Activated CD4-positive, alpha-beta T cell treated with anti-CD3 and anti-CD28 coated beads, Interleukin-2, amount 50 U/mL, for 4 hours (primary cell): Measurements from ENCODE around the gene BCR.
"Not testable (repeated sequence)": the region's sequence is repeated elsewhere in the genome, so short reads cannot be mapped to it uniquely, and the experiment has no call there.

Source experiments
- DNase-seq, 2 experiments: peaks; one replicate each; pipeline ENCODE4 v3.0.0-alpha.2; 2020

The BCR gene

DNA sequence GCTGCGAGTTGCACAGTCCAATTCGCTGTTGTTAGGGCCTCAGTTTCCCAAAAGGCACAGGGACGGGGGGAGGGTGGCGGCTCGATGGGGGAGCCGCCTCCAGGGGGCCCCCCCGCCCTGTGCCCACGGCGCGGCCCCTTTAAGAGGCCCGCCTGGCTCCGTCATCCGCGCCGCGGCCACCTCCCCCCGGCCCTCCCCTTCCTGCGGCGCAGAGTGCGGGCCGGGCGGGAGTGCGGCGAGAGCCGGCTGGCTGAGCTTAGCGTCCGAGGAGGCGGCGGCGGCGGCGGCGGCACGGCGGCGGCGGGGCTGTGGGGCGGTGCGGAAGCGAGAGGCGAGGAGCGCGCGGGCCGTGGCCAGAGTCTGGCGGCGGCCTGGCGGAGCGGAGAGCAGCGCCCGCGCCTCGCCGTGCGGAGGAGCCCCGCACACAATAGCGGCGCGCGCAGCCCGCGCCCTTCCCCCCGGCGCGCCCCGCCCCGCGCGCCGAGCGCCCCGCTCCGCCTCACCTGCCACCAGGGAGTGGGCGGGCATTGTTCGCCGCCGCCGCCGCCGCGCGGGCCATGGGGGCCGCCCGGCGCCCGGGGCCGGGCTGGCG is at the start of gene BCR:
Gene BCR (plus strand): TSS at position 209 of the 592 bp plus-strand sequence. CDS start 452 bp downstream, outside the sequence.
- DNase-seq: peak; percentile 40 to 49

DNA sequence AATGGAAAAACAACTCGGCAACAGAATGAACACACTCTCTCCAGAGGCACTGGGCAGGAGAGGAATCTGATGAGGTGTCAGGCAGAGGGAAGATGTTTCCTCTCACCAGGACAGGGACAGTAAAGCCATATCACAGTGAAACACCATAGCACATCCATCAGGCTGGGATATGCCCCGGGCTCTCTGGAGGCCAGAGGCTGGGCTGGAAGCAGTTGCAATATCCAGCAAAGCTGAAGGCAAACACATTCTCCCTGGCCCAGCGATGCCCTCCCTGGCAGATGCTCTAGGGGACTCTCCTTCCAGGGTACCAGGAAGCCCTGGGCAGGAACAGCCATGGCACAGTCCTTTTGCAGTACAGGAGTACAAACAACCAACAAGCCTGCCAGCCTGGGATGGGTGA is 49.6 kb upstream of the BCR start:
- no peak for DNase-seq

DNA sequence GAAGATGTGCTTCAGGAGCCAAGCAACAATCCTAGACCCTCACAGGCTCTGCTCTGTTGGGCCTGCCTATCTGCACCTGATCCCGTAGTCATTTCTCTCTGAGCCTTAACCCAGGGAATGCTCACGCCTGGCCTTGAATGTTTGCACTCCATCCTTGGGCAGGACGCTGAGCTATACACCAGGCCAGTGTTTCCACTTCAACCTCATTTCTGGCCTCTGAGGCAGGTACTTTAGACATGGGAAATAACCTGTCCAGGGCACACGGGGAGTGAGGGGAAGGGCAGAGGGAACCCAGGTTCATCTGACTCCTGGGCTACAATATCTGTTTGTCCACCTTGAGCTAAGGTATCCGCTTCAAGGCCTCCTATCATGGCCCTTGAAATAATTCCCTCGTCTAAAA is 48.4 kb upstream of the BCR start:
- no peak for DNase-seq

DNA sequence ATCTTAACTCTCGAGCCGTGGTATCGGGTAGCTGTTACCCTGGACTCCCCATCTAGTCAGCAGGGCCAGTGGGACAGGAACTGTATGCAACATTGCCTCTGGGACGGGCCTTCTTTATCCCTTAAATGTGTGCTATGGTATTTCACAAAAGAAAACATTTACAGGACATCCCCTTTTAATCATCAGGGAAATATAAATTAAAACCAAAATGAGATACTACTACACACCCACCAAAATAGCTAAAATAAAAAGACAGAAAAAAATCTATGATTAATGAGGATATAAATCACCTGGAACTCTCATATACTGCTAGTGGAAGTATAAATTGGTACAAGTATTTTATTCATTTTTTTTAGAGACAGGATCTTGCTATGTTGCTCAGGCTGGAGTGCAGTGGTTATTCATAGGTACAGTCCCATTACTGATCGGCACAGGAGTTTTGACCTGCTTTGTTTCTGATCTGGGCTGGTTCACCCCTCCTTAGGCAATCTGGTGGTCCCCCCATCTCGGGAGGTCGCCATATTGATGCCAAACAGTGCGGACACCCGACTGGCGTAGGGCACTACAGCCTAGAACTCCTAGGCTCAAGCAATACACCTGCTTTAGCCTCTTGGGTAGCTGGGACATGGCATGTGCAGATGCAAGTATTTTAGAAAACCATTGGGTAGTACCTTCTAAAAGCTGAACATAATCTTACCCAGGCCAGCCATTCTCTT is 47.8 kb upstream of the BCR start:
- no peak for DNase-seq

DNA sequence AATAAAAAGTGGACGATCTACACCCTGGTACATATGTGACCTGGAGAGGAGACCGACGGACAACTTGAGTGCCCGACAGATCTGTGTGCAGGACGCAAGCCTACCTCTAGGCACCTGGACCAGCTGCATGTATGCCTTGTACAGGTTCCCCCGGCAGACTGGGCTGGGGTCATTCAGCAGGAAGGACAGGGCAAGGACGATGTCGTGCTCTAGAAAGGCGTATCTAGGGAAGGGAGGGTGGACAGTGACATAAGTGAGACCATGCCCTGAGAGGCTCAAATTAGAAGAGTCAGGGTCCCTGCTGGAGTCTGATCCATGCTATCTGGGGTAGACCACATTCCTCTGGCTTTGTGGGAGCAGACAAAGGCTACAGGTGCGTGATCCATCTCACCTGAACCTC is 46.4 kb upstream of the BCR start:
- no peak for DNase-seq

DNA sequence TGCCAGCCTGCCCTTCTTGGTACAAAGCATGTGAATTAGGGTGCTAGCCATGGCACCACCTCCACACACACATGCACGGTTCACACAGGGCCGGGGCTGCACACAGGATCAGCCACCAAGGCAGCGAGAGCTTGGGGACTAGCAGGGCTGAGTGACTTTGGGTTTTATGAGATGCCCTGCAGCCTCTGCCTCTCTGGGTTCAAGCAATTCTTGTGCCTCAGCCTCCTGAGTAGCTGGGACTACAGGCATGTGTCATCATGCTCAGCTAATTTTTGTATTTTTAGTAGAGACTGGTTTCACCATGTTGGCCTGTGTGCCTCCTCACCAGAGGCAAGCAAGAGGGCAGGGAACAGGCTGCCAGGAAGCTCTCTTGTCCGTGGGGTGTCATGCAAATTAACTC is 43.3 kb upstream of the BCR start:
- DNase-seq: not testable (repeated sequence)

DNA sequence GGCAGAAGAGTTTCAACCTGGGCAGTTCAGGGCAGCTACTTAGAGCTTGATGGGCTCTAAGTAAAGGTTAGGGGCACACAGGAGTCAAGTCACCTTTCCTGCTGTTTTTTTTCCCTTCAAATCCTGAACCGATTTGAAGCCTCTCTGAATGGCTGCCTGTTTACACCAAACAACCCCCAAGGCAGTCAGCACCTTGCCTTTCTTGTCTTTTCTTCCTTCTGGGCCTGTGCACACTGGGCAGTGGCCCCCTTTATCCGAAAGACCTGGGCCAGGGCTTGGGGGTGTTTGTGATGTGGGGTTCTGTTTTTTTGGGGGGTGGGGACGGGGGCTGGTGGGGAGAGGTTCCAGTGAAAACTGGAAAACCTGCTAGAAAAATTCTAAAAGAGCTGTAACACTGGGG is 42.8 kb upstream of the BCR start:
- DNase-seq: no peak

DNA sequence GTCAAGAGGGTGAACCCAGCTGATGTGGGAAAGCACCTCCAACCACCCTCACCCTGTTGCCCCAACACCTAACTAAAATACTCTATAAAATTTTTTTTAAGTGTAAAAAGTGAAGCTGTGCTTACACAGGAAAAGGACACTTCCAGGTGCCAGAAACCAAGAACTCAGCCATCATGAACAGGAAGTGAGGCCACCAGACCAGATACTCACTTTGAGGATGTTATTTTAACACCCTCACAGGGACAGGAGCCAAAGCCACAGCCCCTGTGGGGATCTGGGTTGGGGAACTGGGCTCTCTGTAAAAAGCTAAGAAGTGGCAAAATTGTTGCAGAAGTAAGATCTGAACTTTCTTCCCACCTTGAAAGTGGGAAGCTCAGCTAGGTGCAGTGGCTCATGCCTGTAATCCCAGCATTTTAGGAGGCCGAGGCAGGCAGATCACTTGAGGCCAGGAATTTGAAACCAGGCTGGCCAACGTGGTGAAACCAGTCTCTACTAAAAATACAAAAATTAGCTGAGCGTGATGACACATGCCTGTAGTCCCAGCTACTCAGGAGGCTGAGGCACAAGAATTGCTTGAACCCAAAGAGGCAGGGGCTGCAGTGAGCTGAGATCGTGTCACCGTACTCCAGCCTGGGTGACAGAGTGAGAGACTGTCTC is 42.3 kb upstream of the BCR start:
- no peak for DNase-seq

DNA sequence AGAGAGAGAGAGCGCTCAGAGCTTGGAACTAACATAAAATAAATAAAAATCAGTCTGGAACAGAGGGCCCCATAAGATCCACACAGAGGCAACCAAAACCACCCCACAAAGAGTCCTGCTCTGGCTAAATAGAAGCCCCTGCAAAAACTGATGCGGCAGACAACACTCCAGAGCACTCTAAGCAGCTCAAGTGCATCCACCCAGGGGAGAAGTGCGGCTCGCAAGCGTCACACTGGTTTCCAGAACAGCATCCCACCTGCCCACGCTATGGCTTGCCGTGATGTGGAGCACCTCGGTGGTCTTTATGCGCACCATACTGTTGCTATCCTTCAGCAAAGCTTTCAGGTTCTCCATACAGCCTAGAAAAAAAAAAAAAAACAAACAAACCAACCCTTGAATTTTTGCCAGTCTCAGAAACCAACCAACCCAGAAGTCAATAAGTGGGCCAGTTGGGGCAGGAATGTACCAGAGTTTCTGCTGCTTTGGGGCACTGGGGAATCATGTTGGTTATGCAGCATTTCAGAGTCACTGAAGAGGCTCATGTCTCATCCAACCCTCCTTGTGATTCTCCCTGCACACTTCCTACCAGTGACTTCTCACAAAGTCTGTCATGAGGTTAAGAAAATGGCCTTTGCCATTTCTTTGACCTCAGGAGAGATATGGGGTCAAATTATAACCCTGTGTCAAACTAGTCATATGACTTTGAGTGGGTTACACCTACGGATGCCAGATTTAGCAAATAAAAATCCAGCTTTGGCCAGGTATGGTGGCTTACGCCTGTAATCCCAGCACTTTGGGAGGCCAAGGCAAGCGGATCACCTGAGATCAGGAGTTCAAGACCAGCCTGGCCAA is 41.5 kb upstream of the BCR start:
- DNase-seq: no peak

DNA sequence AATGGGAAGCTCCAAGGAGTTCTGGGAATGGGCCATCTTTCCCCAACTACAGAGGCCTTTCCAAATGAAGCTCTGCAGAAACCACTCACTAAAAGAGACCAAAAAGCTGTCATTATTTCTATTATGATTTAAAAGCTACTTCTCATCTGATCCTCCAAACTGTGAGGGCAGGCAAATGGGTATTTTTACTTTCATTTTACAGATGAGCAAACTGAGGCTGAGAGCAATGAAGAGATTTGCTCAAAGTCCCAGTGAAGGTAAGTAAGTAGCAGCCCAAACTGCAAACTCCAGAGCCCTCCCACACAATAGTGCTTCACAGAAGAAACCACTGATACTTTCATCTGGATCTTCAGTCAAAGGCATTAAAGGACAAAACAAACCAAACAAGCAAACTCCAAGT is 39.9 kb upstream of the BCR start:
- no peak for DNase-seq

DNA sequence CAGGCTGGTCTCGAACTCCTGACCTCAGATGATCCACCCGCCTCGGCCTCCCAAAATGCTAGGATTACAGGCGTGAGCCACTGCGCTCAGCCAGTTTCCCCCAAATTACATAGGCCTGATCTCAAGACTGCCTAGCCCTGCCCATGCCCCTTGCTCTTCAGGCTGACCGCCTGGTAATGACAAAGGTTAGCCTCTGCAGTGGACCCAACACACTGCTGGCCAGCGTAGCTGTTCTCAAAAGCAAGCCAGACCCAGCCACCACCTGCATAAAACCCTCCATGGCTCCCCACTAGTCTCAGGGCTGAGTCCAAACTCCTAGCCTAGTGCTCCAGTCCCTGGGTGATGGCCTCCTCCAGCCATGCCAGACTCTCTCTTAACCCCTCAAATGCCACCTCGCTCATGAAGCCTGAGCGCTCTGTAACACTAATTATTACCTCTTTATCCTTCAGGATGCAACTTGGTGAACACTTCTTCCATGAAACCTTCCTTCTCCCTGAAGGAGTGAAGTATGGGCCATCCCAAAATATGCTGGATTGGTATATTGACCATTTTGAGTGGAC is 37.7 kb upstream of the BCR start:
- DNase-seq: no peak

DNA sequence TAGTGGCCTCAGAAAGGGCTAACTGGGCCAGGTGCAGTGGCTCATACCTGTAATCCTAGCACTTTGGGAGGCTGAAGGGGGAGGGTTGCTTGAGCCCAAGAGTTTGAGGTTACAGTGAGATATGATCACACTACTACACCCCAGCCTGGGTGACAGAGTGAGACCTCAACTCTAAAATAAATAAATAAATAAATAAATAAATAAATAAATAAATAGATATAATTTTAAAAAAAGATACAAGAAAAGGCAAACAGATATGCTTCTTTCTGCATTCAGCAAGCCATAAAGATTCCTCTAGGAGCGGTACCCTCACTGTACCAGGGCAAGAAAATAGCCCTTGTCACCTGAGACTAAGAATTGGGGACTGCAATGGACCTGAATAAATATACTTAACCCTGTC is 37.2 kb upstream of the BCR start:
- no peak for DNase-seq

DNA sequence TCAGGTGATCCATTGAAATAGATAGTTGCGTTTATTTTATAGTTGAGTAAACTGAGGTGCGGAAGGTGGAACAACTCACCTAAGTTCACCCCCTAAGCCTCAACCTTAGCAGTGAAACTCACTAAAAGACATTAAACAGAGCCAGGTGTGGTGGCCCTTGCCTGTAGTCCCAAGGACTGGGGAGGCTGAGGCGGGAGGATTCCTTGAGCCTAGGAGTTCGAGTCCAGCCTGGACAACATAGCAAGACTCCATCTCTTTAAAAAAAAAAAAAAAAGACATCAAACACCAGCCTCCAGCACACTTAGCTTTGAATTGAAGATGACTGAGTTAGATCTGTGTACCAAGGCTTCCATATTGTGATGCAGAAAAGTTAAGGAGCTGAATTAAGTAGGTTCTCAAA is 35.9 kb upstream of the BCR start:
- no peak for DNase-seq

DNA sequence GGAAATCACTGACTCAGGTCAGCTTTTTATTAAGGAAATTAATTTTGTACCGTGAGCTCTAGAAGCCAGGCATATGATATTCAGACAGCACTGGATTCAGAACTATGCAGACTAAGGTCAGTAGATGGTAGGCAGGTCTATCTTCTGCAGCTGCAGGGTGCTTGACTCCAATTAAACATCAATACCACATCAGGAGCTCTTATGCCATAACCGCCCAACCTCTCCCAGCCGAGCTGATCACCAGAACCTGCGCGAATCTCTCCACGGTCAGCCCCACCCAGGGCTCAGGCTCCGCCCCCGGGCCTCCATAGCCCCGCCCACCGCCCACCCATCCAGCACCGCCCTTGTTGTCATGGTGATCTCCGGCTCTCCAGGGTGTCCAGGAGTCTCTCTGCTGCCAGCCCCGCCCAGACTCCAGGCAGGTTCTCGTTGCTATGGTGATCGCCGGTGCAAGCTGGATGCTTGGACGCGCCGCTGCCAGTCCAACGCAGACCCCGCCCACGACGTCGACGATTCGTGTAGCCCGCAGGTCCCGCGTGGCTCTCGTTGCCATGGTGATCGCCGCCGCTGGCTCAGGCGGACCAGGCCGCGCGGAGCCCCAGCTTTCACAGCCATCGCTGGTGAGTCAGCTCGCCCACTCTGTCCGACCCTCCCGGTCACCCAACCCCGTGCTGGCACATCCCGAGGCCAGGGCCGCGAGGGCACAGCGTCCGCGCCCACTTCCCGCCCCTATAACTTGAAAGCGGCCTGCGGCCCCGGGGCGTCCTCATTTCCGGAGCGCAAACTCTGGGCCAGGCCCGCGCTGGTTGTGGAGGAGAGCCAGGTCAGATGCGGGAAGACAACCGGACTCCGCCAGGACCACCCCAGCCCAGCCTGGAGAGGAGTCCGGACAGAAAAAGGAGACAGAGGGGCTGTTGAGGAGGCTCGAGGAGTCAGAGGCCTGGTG is 35.1 kb upstream of the BCR start, which contains the start of gene RAB36:
Gene RAB36 (plus strand): TSS at position 546 of the 946 bp plus-strand sequence. CDS start 1,140 bp downstream, outside the sequence.
- DNase-seq: peak; percentile 73 to 74

DNA sequence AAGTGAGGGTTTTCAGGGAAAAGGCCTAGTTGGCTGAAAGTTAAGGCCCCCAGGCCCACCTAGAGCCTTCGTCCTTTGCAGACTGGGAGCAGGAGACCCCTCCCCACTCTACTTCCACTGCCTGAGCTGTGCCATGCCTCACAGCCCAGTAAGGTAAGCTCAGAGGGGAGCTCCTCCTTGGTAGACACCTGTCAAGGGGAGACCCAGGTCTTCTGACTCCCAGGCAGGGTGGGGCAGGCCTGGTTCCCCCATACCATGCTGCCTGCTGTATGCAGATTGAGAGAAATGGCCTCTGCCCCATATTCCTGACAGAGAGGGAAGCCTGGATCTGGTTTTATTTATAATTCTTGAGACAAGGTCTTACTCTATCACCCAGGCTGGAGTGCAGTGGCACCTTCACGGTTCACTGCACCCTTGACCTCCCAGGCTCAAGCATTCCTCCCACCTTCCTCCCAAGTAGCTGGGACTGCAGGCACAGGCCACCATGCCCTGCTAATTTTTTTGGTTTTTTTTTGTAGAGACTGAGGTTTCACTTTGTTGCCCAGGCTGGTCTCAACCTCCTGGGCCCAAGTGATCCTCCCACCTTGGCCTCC is 34.3 kb upstream of the BCR start:
- no peak for DNase-seq

DNA sequence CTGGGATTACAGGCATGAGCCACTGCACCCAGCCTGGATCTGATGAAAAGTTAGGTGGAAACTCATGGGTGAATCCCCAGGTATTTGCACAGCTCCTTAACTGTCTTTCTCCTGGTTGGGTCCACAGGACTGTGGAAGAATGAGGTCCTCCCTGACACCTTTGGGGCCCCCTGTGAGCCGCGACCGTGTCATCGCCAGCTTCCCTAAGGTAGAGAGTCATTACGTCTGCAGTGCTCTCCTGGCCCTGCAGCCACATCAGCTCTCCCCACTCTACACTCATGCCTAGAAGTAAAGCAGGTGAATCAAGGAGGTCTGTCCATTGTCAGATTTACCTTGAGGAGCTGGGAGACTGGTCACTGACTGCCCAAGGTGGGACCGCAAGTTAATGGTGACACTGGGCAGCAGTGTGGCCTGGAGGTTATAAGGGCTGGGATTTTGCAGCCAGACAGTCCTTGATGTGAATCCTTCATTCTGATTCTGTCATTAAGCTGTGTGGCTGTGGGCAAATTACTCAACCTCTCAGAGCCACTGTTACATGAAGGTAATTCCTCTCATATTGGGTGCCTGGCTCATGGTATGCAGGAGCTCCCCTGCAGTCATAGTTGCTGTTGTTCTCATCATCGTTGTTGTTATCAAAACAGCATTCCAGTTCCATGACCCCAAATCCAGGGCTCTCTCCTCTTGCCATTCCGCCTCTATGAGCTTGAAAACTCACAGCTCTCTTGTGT is 33.7 kb upstream of the BCR start:
- DNase-seq: no peak

DNA sequence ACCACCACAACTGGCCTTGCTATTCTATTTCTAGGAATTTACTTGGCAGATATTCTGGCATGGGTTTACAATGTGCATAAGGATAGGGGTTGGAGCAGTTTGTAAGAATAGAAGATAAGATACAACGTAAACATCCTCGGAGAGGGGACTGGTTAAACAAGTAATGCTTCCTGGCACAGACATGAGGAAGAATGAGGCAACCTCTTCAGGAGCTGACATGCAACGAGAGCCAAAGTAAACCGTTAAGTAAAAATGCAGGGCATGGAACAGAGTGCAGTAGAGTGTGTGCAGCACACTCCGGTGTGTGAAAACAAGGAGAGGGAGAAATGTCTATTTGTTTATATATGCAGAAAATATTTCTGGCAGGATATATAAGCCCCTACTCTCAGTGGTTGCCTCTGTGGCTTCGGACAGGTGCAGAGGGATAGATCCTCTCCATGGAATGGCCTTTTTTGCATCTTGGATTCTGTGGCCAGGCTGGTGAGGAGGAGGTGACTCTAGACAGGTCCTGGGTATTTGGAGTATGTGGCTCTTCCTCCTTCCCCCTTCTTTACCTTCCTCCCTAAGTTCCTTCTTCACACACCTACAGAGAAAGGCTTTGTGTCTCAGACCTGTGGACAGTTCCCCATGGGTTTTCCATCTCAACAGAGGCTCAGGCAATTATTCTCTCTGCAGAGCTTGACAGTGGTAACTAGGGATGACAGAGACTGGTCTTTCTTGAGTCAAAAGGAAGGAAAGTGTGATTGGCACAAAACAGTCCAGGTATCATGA is 32.5 kb upstream of the BCR start:
- DNase-seq: no peak

DNA sequence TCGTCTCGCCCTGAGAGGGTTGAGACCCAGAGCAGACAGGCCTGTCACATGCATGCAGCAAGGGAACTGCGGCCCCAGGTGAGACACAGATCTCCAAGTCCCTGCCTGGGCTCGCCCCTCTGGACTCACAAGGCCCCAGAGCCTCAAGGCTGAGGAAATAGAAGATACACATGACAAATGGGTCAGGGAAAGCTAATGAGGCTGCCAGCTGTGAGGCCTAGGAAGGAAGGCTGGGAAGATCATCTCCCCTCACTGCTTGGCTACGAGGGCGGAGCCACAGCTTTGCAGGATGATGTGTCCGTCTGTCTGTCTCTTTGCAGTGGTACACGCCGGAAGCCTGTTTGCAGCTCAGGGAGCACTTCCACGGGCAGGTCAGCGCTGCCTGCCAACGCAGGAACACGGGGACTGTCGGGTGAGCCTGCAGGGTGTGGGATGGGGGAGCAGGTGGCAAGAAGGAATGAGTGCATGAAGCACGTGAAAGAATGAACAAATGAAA is 30.5 kb upstream of the BCR start:
- no peak for DNase-seq

DNA sequence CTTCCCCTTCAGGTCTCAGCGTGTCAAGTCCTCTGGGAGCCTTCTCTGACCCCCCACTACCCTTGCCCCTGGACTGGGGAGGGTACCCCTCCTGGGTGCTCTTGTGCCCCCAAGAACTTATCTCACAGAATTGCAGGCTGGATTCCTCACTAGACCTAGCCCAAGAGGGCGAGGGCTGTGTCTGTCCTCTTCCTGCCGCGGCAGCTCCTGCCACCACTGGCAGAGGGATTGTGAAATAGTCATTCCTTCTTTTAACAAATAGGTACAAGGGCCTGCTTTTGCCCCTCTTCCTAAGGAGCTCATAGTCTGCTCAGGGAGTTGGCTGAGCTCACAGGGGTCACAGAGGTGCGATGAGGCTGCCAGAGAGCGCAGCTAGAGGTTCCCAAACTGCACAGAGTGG is 29.5 kb upstream of the BCR start:
- no peak for DNase-seq

DNA sequence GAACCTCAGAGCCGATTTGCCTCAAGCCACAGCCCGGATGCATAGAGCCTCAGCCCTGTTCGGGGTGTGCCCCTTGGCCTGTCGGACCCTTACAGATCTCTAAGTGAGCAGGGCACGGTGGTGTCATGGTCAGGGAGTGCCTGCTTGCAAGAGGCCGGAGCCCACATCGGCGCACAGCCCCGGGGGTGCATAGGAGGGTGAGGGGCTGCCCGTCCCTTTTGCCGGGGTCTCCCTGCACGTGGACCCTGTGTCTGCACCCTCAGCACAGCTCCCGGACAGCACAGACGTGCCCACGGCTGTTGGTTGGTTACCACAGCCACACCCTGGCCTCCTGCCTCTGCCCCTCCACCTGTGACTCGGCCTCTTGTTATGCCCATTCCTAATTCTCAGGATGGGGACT is 28.5 kb upstream of the BCR start:
- no peak for DNase-seq
